Neural cell (in vitro differentiated cells): ENCODE measurements around the gene TRPM4.

Source experiments
- CTCF ChIP-seq: fragments of 450-650 bp; IDR thresholded peaks from 2 replicates; pipeline ENCODE4 v1.5.1; 2014; ENCODE audit warnings: antibody characterized with exemption, mild to moderate bottlenecking, moderate library complexity; ENCODE audit not compliant: poor library complexity, severe bottlenecking
- EP300 ChIP-seq: fragments of 450-650 bp; conservative IDR thresholded peaks from 2 replicates; pipeline ENCODE4 v1.6.1; 2014; ENCODE audit warnings: antibody characterized with exemption, mild to moderate bottlenecking, moderate library complexity; ENCODE audit not compliant: poor library complexity, severe bottlenecking
- EZH2 ChIP-seq: fragments of 200-600, 300-800 bp; shearing (Covaris generic), sonication (generic); IDR thresholded peaks from 2 replicates; pipeline ENCODE4 v1.6.1; 2014; ENCODE audit warnings: antibody characterized with exemption, low read length, borderline replicate concordance, mild to moderate bottlenecking; ENCODE audit not compliant: insufficient read depth, poor library complexity, severe bottlenecking
- POLR2AphosphoS5 ChIP-seq: IDR thresholded peaks from 2 replicates; pipeline ENCODE4 v1.6.1; 2012
- RAD21 ChIP-seq: fragments of 450-650 bp; conservative IDR thresholded peaks from 2 replicates; pipeline ENCODE4 v1.6.1; 2014; ENCODE audit warnings: antibody characterized with exemption, mild to moderate bottlenecking, moderate library complexity
- SMC3 ChIP-seq: fragments of 450-650 bp; conservative IDR thresholded peaks from 2 replicates; pipeline ENCODE4 v1.6.1; 2014; ENCODE audit warnings: antibody characterized with exemption, mild to moderate bottlenecking, moderate library complexity; ENCODE audit not compliant: poor library complexity
- TAF1 ChIP-seq: IDR thresholded peaks from 2 replicates; pipeline ENCODE4 v1.6.1; 2012; ENCODE audit warnings: low read depth

GRCh38 chr19:49173198-49173597, 15.6 kb downstream of the TRPM4 start:
- no peak for TF ChIP-seq RAD21
- TF ChIP-seq TAF1: no peak
- TF ChIP-seq EZH2: no peak
- no peak for TF ChIP-seq CTCF
- TF ChIP-seq EP300: no peak
- TF ChIP-seq SMC3: no peak
- TF ChIP-seq POLR2AphosphoS5: no peak
